Measurements from ENCODE around the gene GGT5.
A peak's percentile ranks its signal among the peaks of the same experiment; 100 is the strongest.

GGT5 gene

DNA sequence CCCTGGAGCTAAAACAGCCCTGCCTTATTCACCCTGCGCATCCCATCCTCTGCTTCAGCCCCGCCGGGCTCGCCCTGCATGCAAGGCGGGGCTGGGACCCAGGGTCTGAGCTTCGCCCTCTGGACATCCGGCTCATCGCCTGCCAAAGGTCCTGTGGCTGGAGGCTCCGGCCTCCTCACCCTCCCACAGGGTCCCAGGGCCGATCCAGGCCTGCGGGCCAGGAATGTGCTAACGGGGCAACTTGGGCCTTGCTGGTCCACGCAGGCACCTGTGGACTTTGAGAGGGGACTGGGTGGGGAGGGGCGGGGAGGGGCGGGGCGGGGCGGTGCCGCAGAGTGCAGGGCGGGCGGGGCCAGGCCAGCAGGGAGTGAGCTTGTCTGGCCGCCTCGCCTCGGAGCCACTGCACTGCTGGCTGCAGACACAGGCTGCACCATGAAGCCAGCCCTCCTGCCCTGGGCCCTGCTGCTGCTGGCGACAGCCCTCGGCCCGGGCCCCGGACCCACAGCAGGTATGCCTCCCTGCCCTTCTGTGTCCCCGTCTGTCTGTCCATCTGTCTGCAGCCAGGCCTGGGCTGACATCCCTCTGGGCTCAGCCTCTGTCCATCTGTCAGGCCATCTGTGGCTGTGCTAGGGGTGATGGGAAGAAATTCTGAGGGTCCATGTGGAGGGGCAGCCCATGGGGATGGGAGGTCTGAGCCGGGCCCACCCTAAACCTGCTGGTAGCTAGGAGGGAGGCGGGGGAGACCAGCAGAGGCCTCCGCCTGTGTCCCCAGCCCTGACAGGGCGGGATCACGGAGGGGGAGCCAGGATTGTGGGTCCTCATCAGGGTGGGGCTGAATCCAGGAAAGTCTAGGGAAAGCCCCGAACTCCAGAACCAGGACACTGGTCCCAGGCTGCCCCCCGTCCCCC is 63.5 kb downstream of the GGT5 start, which contains the start of gene SUSD2:
SUSD2 (plus strand) TSS at position 400 of the 908 bp plus-strand sequence; CDS start at position 433, 33 bp downstream.
- DNase-seq = no peak

DNA sequence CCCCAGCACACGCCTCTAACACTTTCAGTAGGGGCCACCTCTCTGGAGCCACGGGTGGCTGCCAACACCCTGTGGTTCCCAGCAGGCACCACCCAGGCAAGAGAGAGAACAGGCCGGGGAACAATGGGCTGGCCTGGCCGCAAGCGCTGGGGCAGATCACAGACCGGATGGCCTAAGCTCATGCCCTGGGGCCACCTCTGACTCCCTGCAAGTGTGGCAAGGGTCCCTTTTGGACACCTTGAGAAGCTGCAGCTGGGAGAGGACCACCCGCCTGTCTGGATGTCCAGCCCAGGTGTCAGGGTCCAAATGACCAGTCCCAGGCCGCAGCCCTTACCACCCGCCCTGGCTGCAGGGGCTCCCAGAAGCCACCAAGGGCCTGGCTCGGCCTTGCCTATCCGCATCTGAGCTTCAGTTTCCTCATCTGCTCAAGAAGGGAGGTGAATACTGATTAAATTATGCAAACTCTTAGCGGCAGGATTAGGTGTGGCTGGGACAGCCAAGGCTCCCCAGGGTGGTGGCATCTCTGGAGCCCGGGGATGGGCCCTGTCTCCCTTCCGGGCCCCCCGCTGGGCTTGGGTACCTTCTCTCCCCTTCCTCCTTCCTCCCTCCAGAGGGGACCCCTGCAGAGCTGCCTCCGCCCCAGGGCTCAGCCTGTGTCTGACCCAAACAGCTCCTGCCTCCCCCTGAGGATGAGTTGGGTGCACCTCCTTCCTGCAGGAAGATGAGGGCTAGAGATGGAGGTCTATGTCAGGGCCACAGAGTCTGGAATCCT is 64.4 kb downstream of the GGT5 start:
- DNase-seq = no peak

DNA sequence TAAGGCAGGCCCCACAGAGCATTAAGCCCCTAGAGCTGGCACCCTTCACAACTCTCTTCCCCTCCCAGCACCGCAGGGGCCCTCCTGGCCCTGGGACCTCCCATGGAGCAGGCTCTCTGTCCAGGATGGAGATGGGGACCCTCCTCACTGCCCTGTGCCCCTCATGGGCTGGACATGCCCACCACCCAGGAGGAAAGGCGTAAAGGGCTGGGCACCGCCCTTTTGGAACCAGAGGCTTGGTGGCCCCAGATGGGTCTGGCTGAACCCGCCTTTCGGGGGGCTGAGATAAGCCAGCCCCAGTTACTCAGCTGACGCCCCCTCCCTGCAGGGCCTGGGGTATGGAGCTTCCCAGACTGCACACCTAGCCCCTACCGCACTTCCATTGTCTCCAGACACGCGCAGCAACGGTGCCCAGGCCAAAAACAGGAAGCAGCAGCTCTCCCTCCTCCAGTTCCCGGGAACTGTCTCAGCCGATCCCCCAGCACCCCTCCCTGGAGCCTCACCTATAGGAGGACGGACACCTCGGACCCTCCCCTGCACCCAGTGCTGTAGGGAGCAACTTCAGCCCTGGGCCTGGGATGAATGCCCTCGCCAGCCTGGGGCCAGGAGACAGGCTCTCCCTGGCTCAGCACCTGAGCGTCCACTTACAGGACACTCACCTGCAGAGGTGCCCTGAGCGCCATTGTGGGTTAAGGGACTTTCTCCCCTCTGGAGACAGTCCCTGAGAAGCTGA is 65.2 kb downstream of the GGT5 start:
- peak; percentile 2 for DNase-seq

DNA sequence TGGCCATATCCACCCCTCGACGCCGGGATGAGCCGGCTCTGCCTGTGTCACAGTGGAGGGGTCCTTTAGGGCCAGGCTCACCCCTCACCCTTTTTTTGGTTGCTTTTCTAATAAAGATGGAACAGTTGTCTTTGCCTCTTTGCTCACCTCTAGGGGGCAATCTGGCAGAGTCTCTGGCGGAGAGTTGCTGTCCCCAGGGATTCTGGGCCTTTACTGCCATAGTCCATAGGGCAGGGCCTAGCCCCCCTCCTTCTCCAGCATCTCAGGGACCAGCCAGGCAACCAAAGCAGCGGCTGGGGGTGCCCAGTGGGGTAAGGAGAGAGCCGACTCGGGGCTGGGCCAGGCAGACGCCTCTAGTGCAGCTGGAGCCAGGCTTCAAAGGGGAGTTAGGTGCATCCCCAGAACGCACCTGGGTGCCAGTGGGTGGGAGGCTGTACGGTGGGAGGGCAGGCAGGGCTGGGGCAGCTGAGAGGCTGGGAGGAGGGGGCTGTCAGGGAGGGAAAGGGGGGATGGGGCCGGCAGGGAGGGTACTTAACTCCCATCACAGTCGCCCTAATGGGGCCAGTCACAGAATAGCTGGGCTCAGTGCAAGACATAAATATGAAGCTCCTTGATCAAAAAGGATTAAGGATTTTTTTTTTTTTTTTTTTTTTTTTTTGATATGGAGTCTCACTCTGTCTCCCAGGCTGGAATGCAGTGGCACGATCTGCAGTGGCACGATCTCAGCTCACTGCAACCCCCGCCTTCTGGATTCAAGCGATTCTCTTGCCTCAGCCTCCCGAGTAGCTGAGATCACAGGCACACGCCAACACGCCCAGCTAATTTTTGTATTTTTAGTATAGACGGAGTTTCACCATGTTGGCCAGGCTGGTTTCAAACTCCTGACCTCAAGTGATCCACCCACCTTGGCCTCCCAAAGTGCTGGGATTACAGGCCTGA is 66.1 kb downstream of the GGT5 start:
- peak; percentile 1 for DNase-seq

DNA sequence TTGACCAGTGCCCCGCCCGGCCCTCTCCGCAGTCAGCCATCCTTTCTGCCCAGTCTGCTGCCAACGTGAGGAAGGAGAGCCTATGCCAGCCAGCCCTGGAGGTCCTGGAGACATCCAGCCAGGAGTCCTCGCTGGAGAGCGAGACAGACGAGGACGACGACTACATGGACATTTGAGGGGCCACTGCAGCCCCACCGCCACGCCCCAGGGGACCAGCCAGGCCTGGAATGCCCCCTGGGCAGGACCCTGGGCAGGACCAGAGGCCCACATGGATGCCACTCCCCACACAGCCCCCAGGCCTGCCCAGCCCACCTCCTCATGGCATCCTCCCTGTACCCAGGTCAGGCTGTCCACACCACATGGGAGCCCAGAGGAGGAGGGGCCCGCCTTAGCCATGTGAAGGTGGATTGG is 66.9 kb downstream of the GGT5 start:
- DNase-seq = no peak

DNA sequence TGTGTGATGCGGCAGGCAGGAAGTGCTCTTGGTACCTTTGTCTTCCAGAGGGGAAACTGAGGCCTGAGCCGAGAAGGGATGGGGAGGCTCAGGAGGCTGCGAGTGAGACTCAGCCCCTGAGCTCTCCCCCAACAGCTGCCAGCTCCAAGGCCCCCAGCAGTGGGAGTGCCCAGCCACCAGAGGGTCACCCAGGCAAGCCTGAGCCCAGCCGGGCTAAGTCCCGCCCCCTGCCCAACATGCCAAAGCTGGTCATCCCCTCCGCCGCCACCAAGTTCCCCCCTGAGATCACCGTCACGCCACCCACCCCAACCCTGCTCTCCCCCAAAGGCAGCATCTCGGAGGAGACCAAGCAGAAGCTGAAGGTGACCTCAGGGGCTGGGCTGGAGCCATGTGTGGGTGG is 67.4 kb downstream of the GGT5 start:
- no peak for DNase-seq

DNA sequence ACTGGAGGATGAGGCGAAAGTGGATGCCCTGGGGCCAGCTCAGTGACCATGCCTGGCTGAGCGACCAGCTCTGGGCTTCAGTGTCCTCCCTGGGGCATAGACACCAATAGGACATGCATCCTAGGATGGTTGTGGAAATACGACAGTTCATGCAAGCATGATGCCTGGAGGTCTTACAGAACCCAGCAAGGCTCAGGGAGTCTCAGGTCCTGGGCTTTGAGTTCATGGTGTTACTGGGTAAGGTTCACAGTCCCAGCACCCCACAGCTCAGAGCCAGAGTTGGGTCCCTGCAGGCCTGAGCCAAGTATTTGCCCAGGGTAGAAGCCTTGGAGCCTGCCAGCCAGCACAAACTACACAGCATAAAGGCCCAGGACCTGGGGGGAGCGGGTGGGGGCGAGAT is 67.8 kb downstream of the GGT5 start:
- no peak for DNase-seq

DNA sequence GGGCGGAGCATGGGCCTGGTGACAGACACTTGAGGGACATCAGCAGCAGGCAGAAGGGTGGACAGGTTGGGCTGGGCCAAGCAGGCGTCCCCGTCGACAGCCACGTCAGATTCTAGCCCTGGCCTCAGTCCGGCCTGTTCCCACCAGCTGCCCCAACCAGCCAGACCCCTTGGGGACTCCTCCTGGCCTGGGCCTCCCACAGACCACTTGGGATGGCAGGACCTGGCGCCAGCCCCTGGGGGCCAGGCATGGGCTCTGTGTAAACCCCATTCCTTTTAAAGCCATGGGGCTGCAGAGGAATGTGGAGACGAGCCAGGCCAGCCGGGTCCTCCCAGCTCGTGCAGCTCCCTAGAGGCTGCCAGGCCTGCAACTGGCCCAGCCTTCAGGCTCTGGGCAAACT is 68.3 kb downstream of the GGT5 start:
- no peak for DNase-seq

DNA sequence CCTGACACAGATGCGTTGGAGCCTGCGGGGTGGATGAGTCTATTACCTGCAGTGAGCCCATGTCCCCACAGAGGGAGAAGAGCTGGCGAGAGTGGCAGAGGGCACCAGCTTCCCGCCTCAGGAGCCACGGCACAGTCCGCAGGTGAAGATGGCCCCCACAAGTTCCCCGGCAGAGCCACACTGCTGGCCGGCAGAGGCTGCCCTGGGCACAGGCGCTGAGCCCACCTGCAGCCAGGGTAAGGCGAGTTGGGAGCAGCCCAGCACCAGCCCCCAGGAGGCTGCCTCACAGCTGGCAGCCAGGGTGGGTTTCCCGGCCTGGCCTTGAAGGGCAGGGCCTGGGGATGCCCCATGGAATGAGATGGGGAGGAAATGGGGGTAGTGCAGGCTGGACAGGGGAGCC is 68.8 kb downstream of the GGT5 start:
- DNase-seq = no peak

DNA sequence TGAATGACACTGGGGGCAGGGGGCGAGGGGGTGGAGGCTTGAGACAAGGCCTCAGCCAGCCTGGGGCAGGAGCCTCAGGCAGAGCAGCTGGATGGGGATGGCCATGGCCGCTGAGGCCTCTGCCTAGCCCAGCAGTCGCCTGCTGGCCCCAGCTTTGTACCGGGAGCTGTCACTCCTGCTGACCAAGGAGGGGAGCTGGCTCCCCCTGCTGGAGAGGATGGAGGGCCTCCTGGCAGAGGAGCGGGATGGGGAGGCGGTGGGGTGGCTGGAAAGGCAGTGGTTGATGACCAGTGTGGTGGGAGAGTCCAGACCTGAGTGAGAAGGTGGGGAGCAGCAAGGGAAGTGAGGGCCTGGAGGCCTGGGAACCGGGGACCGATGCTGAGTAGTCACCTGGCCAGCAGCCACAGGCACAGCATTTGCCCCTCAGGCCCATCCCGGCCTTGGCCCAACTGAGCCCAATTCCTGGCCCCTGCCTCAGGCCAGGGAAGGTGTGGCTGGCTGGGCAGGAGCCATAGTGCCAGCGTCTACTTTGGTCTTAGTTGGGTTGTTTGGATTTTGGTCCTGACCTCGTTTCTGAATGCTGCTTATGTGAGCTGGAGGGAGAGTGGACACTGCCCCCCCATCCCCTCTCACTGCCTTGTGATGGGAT is 69.6 kb downstream of the GGT5 start:
- peak; percentile 81 for DNase-seq

DNA sequence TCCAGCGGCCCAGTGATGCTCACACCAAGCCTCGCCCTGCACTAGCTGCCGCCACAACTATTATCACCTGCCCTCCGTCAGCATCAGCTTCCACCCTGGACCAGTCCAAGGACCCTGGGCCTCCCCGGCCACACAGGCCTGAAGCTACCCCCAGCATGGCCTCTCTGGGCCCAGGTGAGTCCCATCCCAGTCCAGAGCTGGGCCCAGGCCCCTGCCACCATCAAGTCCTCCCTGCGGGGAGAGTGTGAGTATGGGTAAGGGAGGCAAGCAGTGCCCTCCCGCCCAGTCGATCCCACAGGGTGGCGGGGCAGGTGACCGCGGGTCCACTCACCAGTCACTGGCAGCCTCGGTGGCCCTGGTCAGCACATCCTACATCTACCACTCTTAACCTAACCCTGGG is 73.1 kb downstream of the GGT5 start:
- no peak for DNase-seq

DNA sequence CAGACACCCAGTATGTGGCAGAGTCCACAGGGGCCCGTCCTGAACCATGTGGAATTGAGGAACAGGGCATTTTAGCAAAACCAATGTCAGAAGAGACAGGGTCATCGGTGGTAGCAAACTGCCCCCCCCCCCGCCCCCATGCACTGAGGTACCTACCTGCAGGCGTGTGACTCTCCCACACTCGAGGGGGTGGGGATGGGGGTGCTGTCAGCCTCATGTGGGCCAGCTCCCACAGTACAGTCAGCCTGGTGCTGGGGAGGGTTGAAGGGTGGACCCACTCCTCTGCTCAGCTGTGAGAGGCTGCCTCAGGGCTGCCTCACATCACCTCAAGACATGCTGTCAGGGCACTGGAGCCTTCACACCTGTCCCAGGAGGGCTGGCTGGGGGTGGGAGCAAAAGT is 74.2 kb downstream of the GGT5 start:
- no peak for DNase-seq

DNA sequence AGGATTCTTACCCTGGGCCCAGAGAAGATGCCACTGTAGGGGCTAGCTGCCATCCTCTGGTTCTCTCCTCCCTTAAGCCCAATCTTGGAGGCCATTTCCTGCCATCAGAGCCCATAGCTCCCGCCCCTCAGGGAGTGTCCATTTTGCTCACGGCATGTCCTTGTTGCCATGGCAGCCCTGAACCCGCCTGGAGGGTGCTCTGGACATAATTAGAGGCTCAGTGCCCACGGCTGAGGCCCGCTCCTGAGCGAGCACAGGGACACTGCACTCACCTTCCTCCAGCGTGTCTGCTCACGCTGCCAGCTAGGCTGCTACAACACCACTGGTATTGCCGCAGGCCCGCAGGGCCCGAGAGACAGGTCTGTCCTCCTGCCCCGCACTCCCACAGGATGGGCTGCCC is 74.7 kb downstream of the GGT5 start:
- no peak for DNase-seq

All from CD4-positive, alpha-beta T cell treated with Interleukin-17A for 4 hours (primary cell).